Glomerular endothelial cell (primary cell): Measurements from ENCODE around the gene SSX4B. TPM values are rescaled to one million over a fixed set of nuclear protein-coding genes. Genes with fewer than 3 reads are reported as not detected.
"Not testable (repeated sequence)": the region's sequence is repeated elsewhere in the genome, so short reads cannot be mapped to it uniquely, and the experiment has no call there.

Experiments
- DNase-seq: peaks from one replicate; pipeline ENCODE4 v3.0.0-alpha.2; 2011; ENCODE audit warnings: low read depth, low spot score; ENCODE audit errors: extremely low read depth
- total RNA-seq: library from RNA; depleted of rRNA; stranded (reverse); fragments of >200 nt; gene quantifications from 2 replicates; pipeline ENCODE4 v1.2.3, GENCODE V29; 2015

SSX4B gene
- total RNA-seq, 1 donor from 2014 or later: not detected

- DNase-seq: not testable (repeated sequence)
These were observed 55.3 kb downstream of the SSX4B start, which contains the start of gene SSX3 for GRCh38 chrX:48356315-48357094. TSS of gene SSX3 (minus strand) at chrX:48356703. CDS start at chrX:48355249, 1,454 bp downstream.

Other genes with a start within 250 kb of the SSX4B start
- not detected in 2 replicates for gene SSX5, start 215.2 kb downstream of the SSX4B start, total RNA-seq
- gene SSX1, start 156.6 kb downstream of the SSX4B start, total RNA-seq: not detected in 2 replicates
- not detected in 2 replicates for gene SSX3, start 55.3 kb downstream of the SSX4B start, total RNA-seq
- not detected in 2 replicates for gene SSX4, start 28.4 kb downstream of the SSX4B start, total RNA-seq
- 2.6 and 8.3 TPM in 2 replicates for gene SLC38A5, start 58.3 kb upstream of the SSX4B start, total RNA-seq
- 55.6 and 77.5 TPM in 2 replicates for gene FTSJ1, start 64.2 kb upstream of the SSX4B start, total RNA-seq
- gene PORCN, start 97.0 kb upstream of the SSX4B start, total RNA-seq: 15.0 and 24.2 TPM in 2 replicates
- 34.0 and 48.0 TPM in 2 replicates for gene EBP, start 109.8 kb upstream of the SSX4B start, total RNA-seq
- gene TBC1D25, start 127.8 kb upstream of the SSX4B start, total RNA-seq: 11.8 and 14.2 TPM in 2 replicates
- 261 and 308 TPM in 2 replicates for gene RBM3, start 162.5 kb upstream of the SSX4B start, total RNA-seq
- 82.0 and 104 TPM in 2 replicates for gene WDR13, start 185.5 kb upstream of the SSX4B start, total RNA-seq